HEK293 (cell line): ENCODE measurements around the gene TCF7L1.
"Not testable (repeated sequence)": the region's sequence is repeated elsewhere in the genome, so short reads cannot be mapped to it uniquely, and the experiment has no call there.

Experiments
- ZNF830 ChIP-seq: fragments of 450-650 bp; IDR thresholded peaks from 2 replicates; pipeline ENCODE4 v1.5.0; 2018; ENCODE audit warnings: missing biosample characterization, missing genetic modification characterization, low read depth, mild to moderate bottlenecking, moderate library complexity
- ZSCAN30 ChIP-seq: fragments of 450-650 bp; IDR thresholded peaks from 2 replicates; pipeline ENCODE4 v1.5.1; 2018; ENCODE audit warnings: missing biosample characterization, mild to moderate bottlenecking, missing genetic modification characterization, moderate library complexity

DNA sequence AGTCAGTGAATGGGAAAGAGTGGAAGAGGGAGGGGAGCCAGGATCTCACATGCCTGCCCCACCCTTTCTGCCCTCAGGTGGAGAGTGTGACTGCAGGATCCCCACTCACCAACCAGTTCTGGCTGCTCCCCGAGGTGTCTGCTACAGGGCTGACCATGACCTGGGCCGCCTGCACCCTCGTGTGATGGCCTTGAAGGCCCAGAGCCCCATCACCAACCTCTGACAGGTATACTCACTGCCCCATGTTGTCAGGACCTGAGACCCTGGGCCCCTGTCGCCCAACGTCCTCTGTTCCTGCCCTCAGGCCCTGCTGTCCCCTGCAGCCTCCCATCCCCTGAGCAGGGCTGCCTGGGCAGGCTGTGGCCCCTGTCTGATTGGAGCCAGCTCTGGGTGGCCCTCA, 182.7 kb downstream of the TCF7L1 start:
- TF ChIP-seq ZSCAN30, ZNF830 (tag by site-specific recombination): not testable (repeated sequence)
